ENCODE measurements around the gene WDR17. TPM values are rescaled to one million over a fixed set of nuclear protein-coding genes. Genes with fewer than 3 reads are reported as not detected.

WDR17 gene
- total RNA-seq, 2 donors from 2014 or later = 3.5 to 7.3 TPM

DNA sequence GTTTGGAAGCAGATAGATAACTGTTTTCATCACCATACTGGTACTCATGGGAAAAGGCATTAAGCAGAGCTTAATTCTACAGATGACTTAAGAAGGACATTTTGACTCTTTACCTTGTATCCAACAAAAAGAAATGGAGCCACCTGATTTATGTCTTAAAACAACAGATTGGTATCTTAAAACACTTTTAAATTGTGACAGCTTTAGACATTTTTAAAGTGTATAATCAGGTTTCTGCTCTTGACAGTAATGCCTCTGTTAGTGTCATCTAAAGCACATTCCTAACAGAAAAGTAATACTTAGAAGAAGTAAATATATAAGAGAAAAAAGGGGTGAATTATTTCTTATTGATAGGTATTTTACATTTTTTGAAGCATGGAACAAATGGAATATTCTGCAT lies 73.9 kb downstream of the WDR17 start:
- Histone ChIP-seq H3K27me3 (ENCODE audit: control insufficient read depth, insufficient read depth, low read length, poor library complexity, severe bottlenecking) (no peaks in the 10 kb centered on the region), H3K9ac (ENCODE audit: extremely low read depth, low read length, poor library complexity, severe bottlenecking) (no peak overlapping the region), H3K9me3 (ENCODE audit: control insufficient read depth, low read length) (no peaks in the 10 kb centered on the region), H3K4me3 (ENCODE audit: low read length) (no peak overlapping the region), H3K27ac (ENCODE audit: low read depth, low read length) (no peak overlapping the region), H3K36me3 (ENCODE audit: control insufficient read depth, insufficient read depth, low read length) (no peaks in the 10 kb centered on the region), H3K4me1 (ENCODE audit: control insufficient read depth, insufficient read depth, low read length) (no peaks in the 10 kb centered on the region)
- H3K4me3 Mint-ChIP-seq = no peak overlapping the region
- H3K27me3 Mint-ChIP-seq (ENCODE audit: insufficient read depth) = no peaks in the 10 kb centered on the region
- no peak for DNase-seq
- H3K36me3 Mint-ChIP-seq (ENCODE audit: low read depth) = no peaks in the 10 kb centered on the region
- no peaks in the 10 kb centered on the region for H3K4me1 Mint-ChIP-seq
- H3K27ac Mint-ChIP-seq = no peak overlapping the region
- no peak for TF ChIP-seq CTCF (conservative IDR thresholded peaks at IDR 0.05)
- H3K9me3 Mint-ChIP-seq = no peaks in the 10 kb centered on the region

DNA sequence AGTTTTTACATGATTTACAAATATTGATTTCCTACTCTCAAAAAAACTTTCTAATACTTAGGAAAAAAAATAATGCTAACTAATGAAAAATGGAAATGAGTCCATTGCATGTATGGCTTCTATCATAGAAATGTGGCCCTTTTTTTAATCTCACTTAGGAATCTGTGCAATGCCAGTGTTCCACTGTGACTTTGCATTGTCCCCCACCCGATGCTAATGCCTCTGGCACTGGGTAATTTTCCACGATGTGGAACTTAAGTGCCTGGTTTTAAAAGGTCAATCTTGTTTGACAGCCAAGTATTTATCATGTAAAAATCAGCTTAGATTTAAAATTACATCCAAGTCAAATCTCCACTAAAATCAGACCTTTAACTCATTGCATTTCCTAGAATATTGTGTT lies 76.6 kb downstream of the WDR17 start:
- Mint-ChIP-seq H3K9me3 (no peaks in the 10 kb centered on the region), H3K27ac (no peak overlapping the region), H3K27me3 (ENCODE audit: insufficient read depth) (no peaks in the 10 kb centered on the region), H3K36me3 (ENCODE audit: low read depth) (no peaks in the 10 kb centered on the region), H3K4me3 (no peak overlapping the region), H3K4me1 (no peaks in the 10 kb centered on the region)
- WGBS, 2 experiments (ENCODE audit: insufficient coverage in 1 of 2, insufficient read length in 1 of 2) = 86 to 88% methylated on average over 2 of the region's 2 CpGs
- no peaks in the 10 kb centered on the region for H3K27me3 ChIP-seq (ENCODE audit: control insufficient read depth, insufficient read depth, low read length, poor library complexity, severe bottlenecking)
- H3K36me3 ChIP-seq (ENCODE audit: control insufficient read depth, insufficient read depth, low read length) = no peaks in the 10 kb centered on the region
- H3K4me1 ChIP-seq (ENCODE audit: control insufficient read depth, insufficient read depth, low read length) = no peaks in the 10 kb centered on the region
- no peak for DNase-seq
- H3K9me3 ChIP-seq (ENCODE audit: control insufficient read depth, low read length) = no peaks in the 10 kb centered on the region
- H3K27ac ChIP-seq (ENCODE audit: low read depth, low read length) = no peak overlapping the region
- no peak overlapping the region for H3K4me3 ChIP-seq (ENCODE audit: low read length)
- no peak for TF ChIP-seq CTCF (conservative IDR thresholded peaks at IDR 0.05)
- H3K9ac ChIP-seq (ENCODE audit: extremely low read depth, low read length, poor library complexity, severe bottlenecking) = no peak overlapping the region

DNA sequence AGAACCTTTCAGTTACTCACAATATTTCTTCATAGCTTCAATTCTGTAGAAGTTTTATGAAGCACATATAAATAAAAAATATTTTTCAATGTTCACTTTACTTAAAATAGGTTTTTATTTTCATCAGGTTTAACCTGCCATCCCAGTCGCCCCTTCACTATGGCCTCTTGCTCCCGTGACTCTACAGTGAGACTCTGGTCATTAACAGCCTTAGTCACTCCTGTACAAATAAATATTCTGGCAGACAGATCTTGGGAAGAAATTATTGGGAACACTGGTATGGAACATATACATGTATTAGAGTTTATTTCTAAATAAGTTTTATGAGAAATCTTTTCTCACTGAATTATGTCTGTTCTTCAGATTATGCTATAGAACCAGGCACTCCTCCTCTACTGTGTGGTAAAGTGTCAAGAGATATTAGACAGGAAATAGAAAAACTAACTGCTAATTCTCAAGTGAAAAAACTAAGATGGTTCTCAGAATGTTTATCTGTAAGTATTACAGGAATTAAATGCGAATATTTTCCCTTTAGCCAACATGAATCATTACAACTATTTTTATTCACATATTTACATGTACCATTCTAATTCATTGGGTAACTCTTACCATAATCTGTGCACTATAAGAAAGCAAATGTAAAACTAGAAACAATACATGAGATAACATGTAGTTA lies 84.2 kb downstream of the WDR17 start:
- Histone ChIP-seq H3K9me3 (ENCODE audit: control insufficient read depth, low read length) (no peaks in the 10 kb centered on the region), H3K9ac (ENCODE audit: extremely low read depth, low read length, poor library complexity, severe bottlenecking) (no peak overlapping the region), H3K27me3 (ENCODE audit: control insufficient read depth, insufficient read depth, low read length, poor library complexity, severe bottlenecking) (no peaks in the 10 kb centered on the region), H3K4me3 (ENCODE audit: low read length) (no peak overlapping the region), H3K36me3 (ENCODE audit: control insufficient read depth, insufficient read depth, low read length) (no peaks in the 10 kb centered on the region), H3K4me1 (ENCODE audit: control insufficient read depth, insufficient read depth, low read length) (no peaks in the 10 kb centered on the region), H3K27ac (ENCODE audit: low read depth, low read length) (no peak overlapping the region)
- Mint-ChIP-seq H3K9me3 (no peaks in the 10 kb centered on the region), H3K27ac (no peak overlapping the region), H3K4me1 (no peaks in the 10 kb centered on the region), H3K27me3 (ENCODE audit: insufficient read depth) (no peaks in the 10 kb centered on the region), H3K4me3 (no peak overlapping the region), H3K36me3 (ENCODE audit: low read depth) (no peaks in the 10 kb centered on the region)
- no peak for TF ChIP-seq CTCF (conservative IDR thresholded peaks at IDR 0.05)
- 83 to 85% methylated on average over 1 to 3 of the region's 3 CpGs for WGBS, 2 experiments (ENCODE audit: insufficient coverage in 1 of 2, insufficient read length in 1 of 2)
- no peak for DNase-seq

All from endodermal cell (in vitro differentiated cells).